ENCODE measurements around the gene HS1BP3. TPM values are rescaled to one million over a fixed set of nuclear protein-coding genes. Genes with fewer than 3 reads are reported as not detected.

Gene HS1BP3
- total RNA-seq, 2 experiments from 2014 or later: 8.8 to 10.1 TPM

GRCh38 chr2:20595439-20596192 is 55.3 kb downstream of the HS1BP3 start:
- Mint-ChIP-seq H3K9me3 (no peaks in the 10 kb centered on the region), H3K36me3 (ENCODE audit: low read depth) (no peaks in the 10 kb centered on the region), H3K4me1 (ENCODE audit: low read depth) (no peaks in the 10 kb centered on the region), H3K27ac (no peak overlapping the region), H3K27me3 (no peaks in the 10 kb centered on the region), H3K4me3 (no peak overlapping the region)
- Histone ChIP-seq H3K36me3 (ENCODE audit: insufficient read depth, low read length) (no peaks in the 10 kb centered on the region), H3K4me3 (ENCODE audit: low read length) (no peak overlapping the region), H3K9me3 (ENCODE audit: control insufficient read depth in 1 of 2, insufficient read depth in 1 of 2, low read length in 2 of 2) (no peaks in the 10 kb centered on the region), H3K27me3 (ENCODE audit: control insufficient read depth in 1 of 2, insufficient read depth in 2 of 2, low read length in 2 of 2) (no peaks in the 10 kb centered on the region), H3K27ac (ENCODE audit: low read depth in 1 of 2, low read length in 2 of 2) (no peak overlapping the region), H3K4me1 (ENCODE audit: insufficient read depth, low read length) (peaks cover 11% of the 10 kb centered on the region)
- no peak for ATAC-seq (ENCODE audit: poor library complexity)
- DNase-seq: peak in 2 of 14 experiments; percentile 25 to 39
- intact Hi-C loops (cut with DNase I, micrococcal nuclease): no loop called here
- CTCF ChIA-PET: interaction anchor here (1.1 kb wide), 1 partner anchor 184 kb away, joined by 3 read pairs; no protein-coding TSS in a partner anchor
- no peak for TF ChIP-seq CTCF (IDR thresholded peaks at IDR 0.05)
- POLR2A ChIA-PET: no interaction called here

- H3K27ac Mint-ChIP-seq: no peak overlapping the region
- H3K27me3 Mint-ChIP-seq: no peaks in the 10 kb centered on the region
These were observed 55.9 kb downstream of the HS1BP3 start for GRCh38 chr2:20594957-20595356.

GRCh38 chr2:20594048-20594750 is 56.7 kb downstream of the HS1BP3 start:
- CTCF ChIA-PET: no interaction called here
- Histone ChIP-seq H3K27me3 (ENCODE audit: control insufficient read depth in 1 of 2, insufficient read depth in 2 of 2, low read length in 2 of 2) (no peaks in the 10 kb centered on the region), H3K4me1 (ENCODE audit: insufficient read depth, low read length) (peaks cover 11% of the 10 kb centered on the region), H3K27ac (ENCODE audit: low read depth in 1 of 2, low read length in 2 of 2) (no peak overlapping the region), H3K9me3 (ENCODE audit: control insufficient read depth in 1 of 2, insufficient read depth in 1 of 2, low read length in 2 of 2) (no peaks in the 10 kb centered on the region), H3K36me3 (ENCODE audit: insufficient read depth, low read length) (no peaks in the 10 kb centered on the region), H3K4me3 (ENCODE audit: low read length) (no peak overlapping the region)
- Mint-ChIP-seq H3K4me3 (no peak overlapping the region), H3K9me3 (no peaks in the 10 kb centered on the region), H3K27ac (no peak overlapping the region), H3K36me3 (ENCODE audit: low read depth) (no peaks in the 10 kb centered on the region), H3K27me3 (no peaks in the 10 kb centered on the region), H3K4me1 (ENCODE audit: low read depth) (no peaks in the 10 kb centered on the region)
- ATAC-seq (ENCODE audit: poor library complexity) (no peak), DNase-seq (peak in 1 of 14 experiments; percentile 10)
- no peak for TF ChIP-seq CTCF (IDR thresholded peaks at IDR 0.05)
- POLR2A ChIA-PET: interaction anchor here (0.6 kb wide), 1 partner anchor 42 kb away, joined by 3 read pairs; no protein-coding TSS in a partner anchor
- intact Hi-C loops (cut with DNase I, micrococcal nuclease): no loop called here

More at GRCh38 chr2:20594957-20595356, 55.9 kb downstream of the HS1BP3 start:
- H3K9me3 ChIP-seq (ENCODE audit: control insufficient read depth in 1 of 2, insufficient read depth in 1 of 2, low read length in 2 of 2): no peaks in the 10 kb centered on the region
- no peaks in the 10 kb centered on the region for H3K4me1 Mint-ChIP-seq (ENCODE audit: low read depth)
- ATAC-seq (ENCODE audit: poor library complexity) (no peak), DNase-seq (peak in 1 of 14 experiments; percentile 6)
- intact Hi-C loops (cut with DNase I, micrococcal nuclease): no loop called here
- no peaks in the 10 kb centered on the region for H3K36me3 Mint-ChIP-seq (ENCODE audit: low read depth)
- no peak overlapping the region for H3K4me3 ChIP-seq (ENCODE audit: low read length)
- TF ChIP-seq CTCF (IDR thresholded peaks at IDR 0.05): no peak
- POLR2A ChIA-PET: no interaction called here
- CTCF ChIA-PET: no interaction called here
- no peaks in the 10 kb centered on the region for H3K27me3 ChIP-seq (ENCODE audit: control insufficient read depth in 1 of 2, insufficient read depth in 2 of 2, low read length in 2 of 2)
- H3K4me3 Mint-ChIP-seq: no peak overlapping the region
- H3K36me3 ChIP-seq (ENCODE audit: insufficient read depth, low read length): no peaks in the 10 kb centered on the region
- no peak overlapping the region for H3K27ac ChIP-seq (ENCODE audit: low read depth in 1 of 2, low read length in 2 of 2)
- H3K4me1 ChIP-seq (ENCODE audit: insufficient read depth, low read length): peaks cover 11% of the 10 kb centered on the region
- H3K9me3 Mint-ChIP-seq: no peaks in the 10 kb centered on the region

Data from CD4-positive, alpha-beta T cell (primary cell).